ENCODE data around the gene PRKCH. TPM values are rescaled to one million over a fixed set of nuclear protein-coding genes. Genes with fewer than 3 reads are reported as not detected.

The PRKCH gene
- total and polyA plus RNA-seq, 10 of the 15 experiments (the other 5 are each of a cell fraction or from before 2014, with no cell fraction given), result 10.7 to 140 (median 33.2) TPM

GRCh38 chr14:61315313-61315712, 6.1 kb upstream of the PRKCH start:
- CTCF ChIA-PET, result interaction anchor here (0.6 to 1.5 kb wide), 3 partner anchors 9 to 522 kb away, joined by 3 to 4 read pairs (median 3); no protein-coding TSS in a partner anchor

GRCh38 chr14:61319086-61319485, 2.3 kb upstream of the PRKCH start:
- Histone ChIP-seq H3K9me3 (replicated peaks; ENCODE audit: control insufficient read depth, insufficient read depth, low read length) (peaks cover under 1% of the 10 kb centered on the region; the same call in 2 of the 3 replicates), H3K27me3 (replicated peaks in 1 of 2; ENCODE audit: control insufficient read depth in 2 of 2, insufficient read depth in 2 of 2, low read length in 1 of 2) (no peaks in the 10 kb centered on the region; a peak in 1 of 4 replicates), H3K4me1 (ENCODE audit: control insufficient read depth, insufficient read depth, low read length) (peaks cover 6% of the 10 kb centered on the region; the same call in 1 of the 2 replicates), H3K4me2 (ENCODE audit: control insufficient read depth, insufficient read depth) (no peak overlapping the region), H3K27ac (ENCODE audit: control insufficient read depth, insufficient read depth) (no peak overlapping the region), H3K4me3 (no peak overlapping the region), H2AFZ (ENCODE audit: control insufficient read depth, low read depth, low read length) (no peak overlapping the region), H3K79me2 (ENCODE audit: control insufficient read depth, insufficient read depth, low read length) (peaks cover 30% of the 10 kb centered on the region), H4K20me1 (ENCODE audit: control insufficient read depth, insufficient read depth) (no peaks in the 10 kb centered on the region), H3K36me3 (ENCODE audit: control insufficient read depth in 2 of 2, insufficient read depth in 2 of 2, low read length in 1 of 2) (no peaks in the 10 kb centered on the region; a peak in 1 of 4 replicates), H3K9ac (ENCODE audit: control insufficient read depth, insufficient read depth, low read length) (no peak overlapping the region)
- RAD21 ChIA-PET (ENCODE audit: unreplicated experiment), result interaction anchor here (0.7 to 6.9 kb wide), 6 partner anchors 18 to 519 kb away, joined by 3 to 62 read pairs (median 4); no protein-coding TSS in a partner anchor
- in situ Hi-C loops (cut with MboI) (loop anchor here (25.0 kb wide), 1 partner anchor 118 kb away; no protein-coding TSS in a partner anchor), intact Hi-C loops (cut with micrococcal nuclease; ENCODE audit: unreplicated experiment) (no loop called here)
- no TSS peak for BruUV-seq (replicated peaks)
- ATAC-seq (no peak), FAIRE-seq (no peak), DNase-seq (ENCODE audit: low read depth, low spot score) (no peak)
- POLR2A ChIA-PET, result interaction anchor here (0.9 to 1.2 kb wide), 2 partner anchors 22 to 66 kb away, joined by 3 read pairs; no protein-coding TSS in a partner anchor
- CTCF ChIA-PET, result interaction anchor here (0.6 to 2.3 kb wide), 5 partner anchors 11 to 991 kb away, joined by 3 to 6 read pairs (median 4); no protein-coding TSS in a partner anchor
- 68% methylated on average over 3 of the region's 3 CpGs for WGBS (ENCODE audit: insufficient coverage, insufficient replicate concordance, low lambda C conversion rate, missing lambda C conversion rate)
- SMC1A ChIA-PET (ENCODE audit: uncharacterized antibody, unreplicated experiment), result interaction anchor here (0.8 to 1.9 kb wide), 4 partner anchors 14 to 160 kb away, joined by 3 to 4 read pairs (median 4); no protein-coding TSS in a partner anchor
- TF ChIP-seq POU2F2 (IDR thresholded peaks at IDR 0.05; ENCODE audit: borderline replicate concordance, low read depth, low read length), result no peak
- TF ChIP-seq USF2 (IDR thresholded peaks at IDR 0.05; ENCODE audit: borderline replicate concordance, low read depth, low read length), result no peak
- no peak for TF ChIP-seq EED (IDR thresholded peaks at IDR 0.05; ENCODE audit: low read depth)
- TF ChIP-seq MLLT1 (IDR thresholded peaks at IDR 0.05), result no peak
- no peak for TF ChIP-seq BCL11A (IDR thresholded peaks at IDR 0.05; ENCODE audit: low read depth, low read length)
- TF ChIP-seq CHD2 (IDR thresholded peaks at IDR 0.05; ENCODE audit: borderline replicate concordance, low read depth, low read length), result no peak
- no peak for TF ChIP-seq PKNOX1 (IDR thresholded peaks at IDR 0.05)

More at GRCh38 chr14:61315313-61315712, 6.1 kb upstream of the PRKCH start:
- no peak overlapping the region for H2AFZ ChIP-seq (ENCODE audit: control insufficient read depth, low read depth, low read length)
- no peak overlapping the region for H3K4me3 ChIP-seq
- H3K4me2 ChIP-seq (ENCODE audit: control insufficient read depth, insufficient read depth), result no peak overlapping the region
- RAD21 ChIA-PET (ENCODE audit: unreplicated experiment), result no interaction called here
- H3K9ac ChIP-seq (ENCODE audit: control insufficient read depth, insufficient read depth, low read length), result no peak overlapping the region
- WGBS (ENCODE audit: insufficient coverage, insufficient replicate concordance, low lambda C conversion rate, missing lambda C conversion rate), result 62% methylated on average over 4 of the region's 4 CpGs
- H3K27me3 ChIP-seq (replicated peaks in 1 of 2; ENCODE audit: control insufficient read depth in 2 of 2, insufficient read depth in 2 of 2, low read length in 1 of 2), result no peaks in the 10 kb centered on the region
- H3K36me3 ChIP-seq (ENCODE audit: control insufficient read depth in 2 of 2, insufficient read depth in 2 of 2, low read length in 1 of 2), result no peaks in the 10 kb centered on the region
- peaks cover 15% of the 10 kb centered on the region for H3K9me3 ChIP-seq (replicated peaks; ENCODE audit: control insufficient read depth, insufficient read depth, low read length)
- DNase-seq (ENCODE audit: low read depth, low spot score), result no peak
- H3K27ac ChIP-seq (ENCODE audit: control insufficient read depth, insufficient read depth), result no peak overlapping the region
- intact Hi-C loops (cut with micrococcal nuclease; ENCODE audit: unreplicated experiment), result no loop called here
- no peak for FAIRE-seq
- POLR2A ChIA-PET, result no interaction called here
- in situ Hi-C loops (cut with MboI), result loop anchor here (25.0 kb wide), 1 partner anchor 122 kb away; no protein-coding TSS in a partner anchor
- TF ChIP-seq IRF5 (IDR thresholded peaks at IDR 0.05; ENCODE audit: borderline replicate concordance), result no peak
- TF ChIP-seq NBN (IDR thresholded peaks at IDR 0.05), result no peak
- TF ChIP-seq RBBP5 (conservative IDR thresholded peaks at IDR 0.05), result no peak
- no peak for TF ChIP-seq BRCA1 (IDR thresholded peaks at IDR 0.05; ENCODE audit: low read depth, low read length)
- no peaks in the 10 kb centered on the region for H3K79me2 ChIP-seq (ENCODE audit: control insufficient read depth, insufficient read depth, low read length)
- BruUV-seq (replicated peaks), result no TSS peak
- SMC1A ChIA-PET (ENCODE audit: uncharacterized antibody, unreplicated experiment), result interaction anchor here (1.0 kb wide), 1 partner anchor 14 kb away, joined by 5 read pairs; no protein-coding TSS in a partner anchor
- no peak for ATAC-seq
- H4K20me1 ChIP-seq (ENCODE audit: control insufficient read depth, insufficient read depth), result no peaks in the 10 kb centered on the region
- no peaks in the 10 kb centered on the region for H3K4me1 ChIP-seq (ENCODE audit: control insufficient read depth, insufficient read depth, low read length)

All from GM12878 (cell line).